Calu3 (cell line): Measurements from ENCODE around the gene CELF5. TPM values are rescaled to one million over a fixed set of nuclear protein-coding genes. Genes with fewer than 3 reads are reported as not detected.
"Not testable (repeated sequence)": the region's sequence is repeated elsewhere in the genome, so short reads cannot be mapped to it uniquely, and the experiment has no call there.

Experiments used
- BruUV-seq: library from RNA; stranded (reverse); fragments of 400-500 nt; replicated peaks from 2 replicates; lab custom pipeline; 2021; lab: Mats Ljungman, UMichigan
- CTCF ChIA-PET: fragments of 300-600 bp; sonication (Branson Sonifier 250); formaldehyde crosslinking; loops from one replicate; lab custom pipeline; 2022; ENCODE audit warnings: antibody characterized with exemption; lab: Charles Lee
- DNase-seq: peaks from one replicate; pipeline ENCODE4 v3.0.0; 2022
- H3K27ac Mint-ChIP-seq: one replicate; pipeline ENCODE4 v1.8.0; 2022; ENCODE audit warnings: mixed read lengths; ENCODE audit not compliant: unreplicated experiment
- H3K27me3 Mint-ChIP-seq: one replicate; pipeline ENCODE4 v1.8.0; 2022; ENCODE audit warnings: mixed read lengths; ENCODE audit not compliant: unreplicated experiment
- H3K36me3 Mint-ChIP-seq: one replicate; pipeline ENCODE4 v1.8.0; 2022; ENCODE audit warnings: mild to moderate bottlenecking, moderate library complexity, mixed read lengths; ENCODE audit not compliant: insufficient read depth, unreplicated experiment
- H3K4me1 Mint-ChIP-seq: one replicate; pipeline ENCODE4 v1.8.0; 2022; ENCODE audit warnings: mild to moderate bottlenecking, low read depth, mixed read lengths; ENCODE audit not compliant: unreplicated experiment
- H3K4me3 Mint-ChIP-seq: one replicate; pipeline ENCODE4 v1.8.0; 2022; ENCODE audit warnings: mild to moderate bottlenecking, low read depth, moderate library complexity, mixed read lengths; ENCODE audit not compliant: unreplicated experiment
- H3K9me3 Mint-ChIP-seq: one replicate; pipeline ENCODE4 v1.8.0; 2022; ENCODE audit warnings: low read depth, mixed read lengths; ENCODE audit not compliant: unreplicated experiment
- intact Hi-C: fragments of 100-400 bp; cut with micrococcal nuclease; formaldehyde crosslinking; loops from one replicate; pipeline ENCODE4 v1.10.0; 2022; ENCODE audit not compliant: unreplicated experiment
- total RNA-seq: library from RNA; stranded (reverse); gene quantifications from 2 replicates; pipeline ENCODE4 v1.2.3, GENCODE V29; 2022
- TF ChIP-seq, protein P1 (sequence below): fragments of 200-600 bp; IDR thresholded peaks from one replicate; pipeline ENCODE4 v1.8.0; 2022; ENCODE audit warnings: antibody characterized with exemption; ENCODE audit not compliant: unreplicated experiment

CELF5 gene
- total RNA-seq, 1 experiment from 2014 or later = 0.40 TPM

DNA sequence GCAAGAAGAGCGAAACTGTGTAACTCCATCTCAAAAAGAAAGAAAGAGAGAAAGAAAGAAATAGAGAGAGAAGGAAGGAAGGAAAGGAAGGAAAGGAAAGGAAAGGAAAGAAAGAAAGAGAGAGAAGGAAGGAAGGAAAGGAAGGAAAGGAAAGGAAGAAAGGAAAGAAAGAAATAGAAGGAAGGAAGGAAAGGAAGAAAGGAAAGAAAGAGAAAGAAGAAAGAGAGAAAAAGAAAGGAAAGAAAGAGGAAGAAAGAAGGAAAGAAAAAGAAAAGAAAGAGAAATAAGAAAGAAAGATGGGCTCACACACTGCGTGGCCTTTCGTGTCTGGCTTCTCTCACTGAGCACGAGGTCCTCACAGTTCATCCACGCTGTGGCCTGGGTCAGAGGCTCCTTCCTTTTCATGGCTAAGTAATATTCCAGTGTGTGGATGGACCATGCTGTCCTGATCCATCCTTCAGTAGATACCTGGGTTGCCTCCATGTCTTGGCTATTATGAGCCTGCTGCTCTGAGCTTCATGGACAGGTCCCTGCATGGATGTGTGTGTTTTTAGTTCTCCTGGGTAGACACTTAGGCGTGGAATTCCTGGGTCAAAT, 74.5 kb downstream of the CELF5 start:
- Mint-ChIP-seq H3K4me1 (no peaks in the 10 kb centered on the region), H3K36me3 (no peaks in the 10 kb centered on the region), H3K4me3 (no peak overlapping the region), H3K27ac (no peak overlapping the region), H3K9me3 (peaks cover 3% of the 10 kb centered on the region), H3K27me3 (peaks cover 22% of the 10 kb centered on the region)
- intact Hi-C loops = no loop called here
- no peak for DNase-seq
- TF ChIP-seq, protein P1, sequence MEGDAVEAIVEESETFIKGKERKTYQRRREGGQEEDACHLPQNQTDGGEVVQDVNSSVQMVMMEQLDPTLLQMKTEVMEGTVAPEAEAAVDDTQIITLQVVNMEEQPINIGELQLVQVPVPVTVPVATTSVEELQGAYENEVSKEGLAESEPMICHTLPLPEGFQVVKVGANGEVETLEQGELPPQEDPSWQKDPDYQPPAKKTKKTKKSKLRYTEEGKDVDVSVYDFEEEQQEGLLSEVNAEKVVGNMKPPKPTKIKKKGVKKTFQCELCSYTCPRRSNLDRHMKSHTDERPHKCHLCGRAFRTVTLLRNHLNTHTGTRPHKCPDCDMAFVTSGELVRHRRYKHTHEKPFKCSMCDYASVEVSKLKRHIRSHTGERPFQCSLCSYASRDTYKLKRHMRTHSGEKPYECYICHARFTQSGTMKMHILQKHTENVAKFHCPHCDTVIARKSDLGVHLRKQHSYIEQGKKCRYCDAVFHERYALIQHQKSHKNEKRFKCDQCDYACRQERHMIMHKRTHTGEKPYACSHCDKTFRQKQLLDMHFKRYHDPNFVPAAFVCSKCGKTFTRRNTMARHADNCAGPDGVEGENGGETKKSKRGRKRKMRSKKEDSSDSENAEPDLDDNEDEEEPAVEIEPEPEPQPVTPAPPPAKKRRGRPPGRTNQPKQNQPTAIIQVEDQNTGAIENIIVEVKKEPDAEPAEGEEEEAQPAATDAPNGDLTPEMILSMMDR = no peak
- BruUV-seq = no TSS peak
- CTCF ChIA-PET = interaction anchor here (0.6 kb wide), 1 partner anchor 1053 kb away, joined by 3 read pairs; no protein-coding TSS in a partner anchor

DNA sequence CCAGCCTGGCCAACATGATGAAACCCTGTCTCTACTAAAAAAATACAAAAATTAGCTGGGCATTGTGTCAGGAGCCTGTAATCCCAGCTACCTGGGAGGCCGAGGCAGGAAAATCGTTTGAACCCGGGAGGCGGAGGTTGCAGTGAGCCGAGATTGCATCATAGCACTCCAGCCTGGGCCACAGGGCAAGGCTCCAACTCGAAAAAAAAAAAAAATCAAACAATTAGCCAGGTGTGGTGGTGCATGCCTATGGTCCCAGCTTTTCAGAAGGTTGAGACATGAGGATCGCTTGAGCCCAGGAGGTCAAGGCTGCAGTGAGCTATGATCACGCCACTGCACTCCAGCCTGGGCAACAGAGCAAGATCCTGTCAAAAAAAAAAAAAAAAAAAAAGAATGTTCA, 76.1 kb downstream of the CELF5 start:
- H3K27me3 Mint-ChIP-seq = peaks cover 22% of the 10 kb centered on the region
- H3K4me1 Mint-ChIP-seq, H3K36me3 Mint-ChIP-seq, DNase-seq, intact Hi-C loops, H3K4me3 Mint-ChIP-seq, H3K27ac Mint-ChIP-seq, BruUV-seq, H3K9me3 Mint-ChIP-seq: not testable (repeated sequence)
- CTCF ChIA-PET = interaction anchor here (0.6 to 0.8 kb wide), 2 partner anchors 65 to 169 kb away, joined by 3 to 5 read pairs; no protein-coding TSS in a partner anchor

GRCh38 chr19:3302755-3303154, 78.3 kb downstream of the CELF5 start:
- BruUV-seq = no TSS peak
- H3K36me3 Mint-ChIP-seq = no peaks in the 10 kb centered on the region
- TF ChIP-seq, protein P1 = no peak
- no peak overlapping the region for H3K4me3 Mint-ChIP-seq
- peaks cover 25% of the 10 kb centered on the region for H3K27me3 Mint-ChIP-seq
- CTCF ChIA-PET = interaction anchor here (0.6 kb wide), 1 partner anchor 177 kb away, joined by 7 read pairs; no protein-coding TSS in a partner anchor
- intact Hi-C loops = no loop called here
- DNase-seq = no peak
- no peak overlapping the region for H3K27ac Mint-ChIP-seq
- peaks cover 3% of the 10 kb centered on the region for H3K9me3 Mint-ChIP-seq
- H3K4me1 Mint-ChIP-seq = no peaks in the 10 kb centered on the region

DNA sequence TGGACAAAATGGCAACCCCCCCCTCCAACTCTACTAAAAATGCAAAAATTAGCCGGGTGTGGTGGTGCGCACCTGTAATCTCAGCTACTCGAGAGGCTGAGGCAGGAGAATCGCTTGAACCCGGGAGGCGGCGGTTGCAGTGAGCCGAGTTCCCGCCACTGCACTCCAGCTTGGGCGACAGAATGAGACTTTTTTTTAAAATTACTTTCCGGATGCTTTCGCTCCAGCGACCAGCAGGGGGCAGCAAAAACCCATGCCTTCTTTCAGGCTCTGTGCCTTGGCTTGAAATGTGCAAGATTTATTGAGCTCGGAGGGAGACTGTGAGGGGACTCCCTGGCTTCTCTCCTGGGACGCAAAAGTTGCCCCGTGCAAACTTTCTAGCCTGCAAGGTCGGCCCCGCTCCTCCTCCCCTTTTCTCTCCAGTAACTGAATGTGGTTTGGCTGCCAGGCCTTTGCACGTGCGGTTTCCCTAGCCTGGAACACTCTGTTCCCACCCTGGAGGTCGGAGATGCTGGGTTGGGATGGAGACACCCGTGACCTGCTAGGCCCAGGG, 80.5 kb downstream of the CELF5 start:
- Mint-ChIP-seq H3K4me1 (no peaks in the 10 kb centered on the region), H3K9me3 (peaks cover 3% of the 10 kb centered on the region), H3K4me3 (no peak overlapping the region), H3K36me3 (no peaks in the 10 kb centered on the region), H3K27me3 (peaks cover 28% of the 10 kb centered on the region), H3K27ac (no peak overlapping the region)
- no TSS peak for BruUV-seq
- CTCF ChIA-PET = interaction anchor here (0.6 to 1.6 kb wide), 8 partner anchors 124 to 653 kb away, joined by 3 to 9 read pairs (median 4); no protein-coding TSS in a partner anchor
- DNase-seq = peak; percentile 74
- intact Hi-C loops = no loop called here
- TF ChIP-seq, protein P1 = peak; percentile 67

- no peak for DNase-seq
- Mint-ChIP-seq H3K36me3 (no peaks in the 10 kb centered on the region), H3K4me3 (no peak overlapping the region), H3K27ac (no peak overlapping the region), H3K27me3 (peaks cover 69% of the 10 kb centered on the region), H3K9me3 (peaks cover 3% of the 10 kb centered on the region), H3K4me1 (no peaks in the 10 kb centered on the region)
- intact Hi-C loops = no loop called here
- BruUV-seq = no TSS peak
- TF ChIP-seq, protein P1 = no peak
- CTCF ChIA-PET = no interaction called here
These were observed 85.3 kb downstream of the CELF5 start for GRCh38 chr19:3309724-3310123.
